Activated T-helper 2 cell treated with anti-CD3 and anti-CD28 coated beads, Interferon-gamma antibody, Interleukin-2, Interleukin-4, amounts not matched to agents 10 μg/mL and 5 μg/mL and 100 μg/mL, durations not matched to agents 14 hours and 24 hours and 36 hours (primary cell): ENCODE data around the gene SPPL2B. TPM values are rescaled to one million over a fixed set of nuclear protein-coding genes. Genes with fewer than 3 reads are reported as not detected.

ENCODE experiments used
- DNase-seq: peaks from one replicate; pipeline ENCODE4 v3.0.0; 2021; ENCODE audit warnings: low spot score
- H3K27ac Mint-ChIP-seq: one replicate; pipeline ENCODE4 v1.8.0; 2021; ENCODE audit warnings: mixed read lengths
- H3K27me3 Mint-ChIP-seq: one replicate; pipeline ENCODE4 v1.8.0; 2021; ENCODE audit warnings: low read depth, mixed read lengths
- H3K36me3 Mint-ChIP-seq: one replicate; pipeline ENCODE4 v1.8.0; 2021; ENCODE audit warnings: low read depth, mixed read lengths
- H3K4me1 Mint-ChIP-seq: one replicate; pipeline ENCODE4 v1.8.0; 2021; ENCODE audit warnings: low read depth, mixed read lengths
- H3K4me3 Mint-ChIP-seq: one replicate; pipeline ENCODE4 v1.8.0; 2021; ENCODE audit warnings: low read depth, mild to moderate bottlenecking, moderate library complexity, mixed read lengths
- H3K9me3 Mint-ChIP-seq: one replicate; pipeline ENCODE4 v1.8.0; 2021; ENCODE audit warnings: mixed read lengths
- intact Hi-C: fragments of 100-400 bp; cut with micrococcal nuclease; formaldehyde crosslinking; loops from one replicate; pipeline ENCODE4 v1.15.1; 2023
- total RNA-seq: library from RNA; stranded (reverse); gene quantifications from 2 replicates; pipeline ENCODE4 v1.2.3, GENCODE V29; 2022

Gene SPPL2B
- total RNA-seq, 1 donor from 2014 or later = 60.8 TPM

GRCh38 chr19:2330632-2331284 lies 2.3 kb downstream of the SPPL2B start:
- DNase-seq = no peak
- Mint-ChIP-seq H3K9me3 (peaks cover 3% of the 10 kb centered on the region), H3K27me3 (no peaks in the 10 kb centered on the region), H3K36me3 (peaks cover 27% of the 10 kb centered on the region), H3K27ac (peak overlapping the region; percentile 62), H3K4me3 (peak overlapping the region; percentile 56), H3K4me1 (peaks cover 42% of the 10 kb centered on the region)
- intact Hi-C loops = no loop called here

- Mint-ChIP-seq H3K4me3 (no peak overlapping the region), H3K4me1 (peaks cover 35% of the 10 kb centered on the region), H3K9me3 (peaks cover 9% of the 10 kb centered on the region), H3K36me3 (peaks cover 25% of the 10 kb centered on the region), H3K27ac (peak overlapping the region; percentile 1), H3K27me3 (no peaks in the 10 kb centered on the region)
- no peak for DNase-seq
- intact Hi-C loops = no loop called here
Observed at GRCh38 chr19:2331601-2332246, 3.2 kb downstream of the SPPL2B start.

GRCh38 chr19:2332341-2333026 lies 4.0 kb downstream of the SPPL2B start:
- intact Hi-C loops = no loop called here
- peaks cover 22% of the 10 kb centered on the region for H3K36me3 Mint-ChIP-seq
- H3K27ac Mint-ChIP-seq = peak overlapping the region; percentile 68
- peaks cover 28% of the 10 kb centered on the region for H3K4me1 Mint-ChIP-seq
- H3K9me3 Mint-ChIP-seq = peaks cover 9% of the 10 kb centered on the region
- peak; percentile 41 for DNase-seq
- H3K4me3 Mint-ChIP-seq = no peak overlapping the region
- no peaks in the 10 kb centered on the region for H3K27me3 Mint-ChIP-seq

- intact Hi-C loops = no loop called here
- DNase-seq = no peak
- Mint-ChIP-seq H3K27ac (no peak overlapping the region), H3K4me3 (no peak overlapping the region), H3K27me3 (no peaks in the 10 kb centered on the region), H3K36me3 (peaks cover 20% of the 10 kb centered on the region), H3K9me3 (peaks cover 9% of the 10 kb centered on the region), H3K4me1 (peaks cover 25% of the 10 kb centered on the region)
Observed at GRCh38 chr19:2333027-2333806, 4.7 kb downstream of the SPPL2B start.

GRCh38 chr19:2333807-2334211 lies 5.3 kb downstream of the SPPL2B start:
- H3K27me3 Mint-ChIP-seq = no peaks in the 10 kb centered on the region

GRCh38 chr19:2334426-2334825 lies 5.9 kb downstream of the SPPL2B start:
- DNase-seq = no peak
- Mint-ChIP-seq H3K27me3 (no peaks in the 10 kb centered on the region), H3K4me1 (peaks cover 21% of the 10 kb centered on the region), H3K36me3 (peaks cover 13% of the 10 kb centered on the region), H3K4me3 (no peak overlapping the region), H3K27ac (no peak overlapping the region), H3K9me3 (peaks cover 9% of the 10 kb centered on the region)
- intact Hi-C loops = no loop called here

More at GRCh38 chr19:2333807-2334211, 5.3 kb downstream of the SPPL2B start:
- intact Hi-C loops = no loop called here
- H3K4me3 Mint-ChIP-seq = no peak overlapping the region
- H3K27ac Mint-ChIP-seq = no peak overlapping the region
- H3K4me1 Mint-ChIP-seq = peaks cover 25% of the 10 kb centered on the region
- H3K9me3 Mint-ChIP-seq = peaks cover 9% of the 10 kb centered on the region
- peaks cover 17% of the 10 kb centered on the region for H3K36me3 Mint-ChIP-seq
- DNase-seq = no peak

GRCh38 chr19:2334986-2335846 lies 6.7 kb downstream of the SPPL2B start:
- DNase-seq = no peak
- H3K27me3 Mint-ChIP-seq = no peaks in the 10 kb centered on the region
- H3K9me3 Mint-ChIP-seq = peaks cover 9% of the 10 kb centered on the region
- H3K36me3 Mint-ChIP-seq = peaks cover 12% of the 10 kb centered on the region
- peaks cover 15% of the 10 kb centered on the region for H3K4me1 Mint-ChIP-seq
- intact Hi-C loops = no loop called here
- H3K4me3 Mint-ChIP-seq = no peak overlapping the region
- H3K27ac Mint-ChIP-seq = peak overlapping the region; percentile 60

- DNase-seq = no peak
- no peaks in the 10 kb centered on the region for H3K27me3 Mint-ChIP-seq
- intact Hi-C loops = no loop called here
- H3K36me3 Mint-ChIP-seq = peaks cover 12% of the 10 kb centered on the region
- peak overlapping the region; percentile 60 for H3K27ac Mint-ChIP-seq
- peaks cover 10% of the 10 kb centered on the region for H3K4me1 Mint-ChIP-seq
- no peak overlapping the region for H3K4me3 Mint-ChIP-seq
- H3K9me3 Mint-ChIP-seq = peaks cover 9% of the 10 kb centered on the region
Observed at GRCh38 chr19:2335848-2336247, 7.4 kb downstream of the SPPL2B start.

- intact Hi-C loops = no loop called here
- Mint-ChIP-seq H3K4me1 (peaks cover 9% of the 10 kb centered on the region), H3K4me3 (no peak overlapping the region), H3K27ac (no peak overlapping the region), H3K36me3 (peaks cover 12% of the 10 kb centered on the region), H3K27me3 (no peaks in the 10 kb centered on the region), H3K9me3 (peaks cover 9% of the 10 kb centered on the region)
- no peak for DNase-seq
Observed at GRCh38 chr19:2336528-2337328, 8.2 kb downstream of the SPPL2B start.

GRCh38 chr19:2337329-2337707 lies 8.8 kb downstream of the SPPL2B start:
- Mint-ChIP-seq H3K27ac (no peak overlapping the region), H3K4me1 (peaks cover 5% of the 10 kb centered on the region), H3K4me3 (no peak overlapping the region), H3K27me3 (no peaks in the 10 kb centered on the region), H3K36me3 (peaks cover 12% of the 10 kb centered on the region), H3K9me3 (peaks cover 9% of the 10 kb centered on the region)
- intact Hi-C loops = no loop called here
- no peak for DNase-seq

GRCh38 chr19:2338055-2338615 lies 9.7 kb downstream of the SPPL2B start:
- intact Hi-C loops = no loop called here
- Mint-ChIP-seq H3K4me1 (peaks cover 4% of the 10 kb centered on the region), H3K27me3 (no peaks in the 10 kb centered on the region), H3K9me3 (peaks cover 9% of the 10 kb centered on the region), H3K4me3 (no peak overlapping the region), H3K36me3 (peaks cover 12% of the 10 kb centered on the region), H3K27ac (no peak overlapping the region)
- DNase-seq = no peak
